SU-DHL-6 (cell line): ENCODE data around the gene ABR.

Experiments
- CTCF ChIP-seq: fragments of 200-600 bp; sonication (generic); IDR thresholded peaks from one replicate; pipeline ENCODE4 v1.5.1; 2017; ENCODE audit warnings: antibody characterized with exemption, mild to moderate bottlenecking, low read length, moderate library complexity; ENCODE audit not compliant: insufficient read depth, poor library complexity, severe bottlenecking
- EZH2phosphoT487 ChIP-seq: fragments of 200-600 bp; sonication (generic), shearing (Covaris generic); conservative IDR thresholded peaks from 2 replicates; pipeline ENCODE4 v1.6.1; 2018; ENCODE audit warnings: mild to moderate bottlenecking, antibody characterized with exemption, low read length, moderate library complexity, mixed read lengths

- TF ChIP-seq CTCF (no peak), EZH2phosphoT487 (no peak)
Observed at GRCh38 chr17:953767-954166, 226.0 kb downstream of the ABR start.
